GM21381 (cell line): Measurements from ENCODE around the gene RIPOR2.
A peak's percentile ranks its signal among the peaks of the same experiment; 100 is the strongest.
"Not testable (repeated sequence)": the region's sequence is repeated elsewhere in the genome, so short reads cannot be mapped to it uniquely, and the experiment has no call there.

ENCODE experiments used
- ATAC-seq: cut with Tn5 transposase; IDR thresholded peaks from one replicate; pipeline ENCODE4 v1.9.1; 2021; ENCODE audit warnings: mild to moderate bottlenecking, moderate library complexity; ENCODE audit not compliant: unreplicated experiment

Gene RIPOR2

DNA sequence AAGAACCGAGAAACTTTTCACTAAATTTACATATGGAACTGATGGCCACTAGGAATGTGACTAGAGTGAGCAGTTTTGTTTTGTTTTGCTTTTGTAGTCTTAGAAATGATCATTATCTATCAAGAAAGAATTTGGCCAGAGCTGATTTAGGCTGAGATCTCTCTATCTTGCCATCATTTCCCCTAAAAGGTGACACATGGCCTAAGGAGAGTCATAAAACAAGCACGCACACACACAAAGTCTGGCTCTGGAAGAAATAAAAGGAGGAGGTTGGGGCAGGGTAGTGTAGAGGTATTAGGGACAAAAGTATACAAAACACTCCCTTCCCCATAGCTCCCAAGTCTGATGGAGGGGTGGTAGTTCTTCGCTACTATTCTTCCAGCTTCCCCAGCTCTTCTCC lies 56.4 kb downstream of the RIPOR2 start:
- ATAC-seq = no peak

GRCh38 chr6:24877747-24878146 lies 58.0 kb downstream of the RIPOR2 start:
- ATAC-seq = not testable (repeated sequence)

DNA sequence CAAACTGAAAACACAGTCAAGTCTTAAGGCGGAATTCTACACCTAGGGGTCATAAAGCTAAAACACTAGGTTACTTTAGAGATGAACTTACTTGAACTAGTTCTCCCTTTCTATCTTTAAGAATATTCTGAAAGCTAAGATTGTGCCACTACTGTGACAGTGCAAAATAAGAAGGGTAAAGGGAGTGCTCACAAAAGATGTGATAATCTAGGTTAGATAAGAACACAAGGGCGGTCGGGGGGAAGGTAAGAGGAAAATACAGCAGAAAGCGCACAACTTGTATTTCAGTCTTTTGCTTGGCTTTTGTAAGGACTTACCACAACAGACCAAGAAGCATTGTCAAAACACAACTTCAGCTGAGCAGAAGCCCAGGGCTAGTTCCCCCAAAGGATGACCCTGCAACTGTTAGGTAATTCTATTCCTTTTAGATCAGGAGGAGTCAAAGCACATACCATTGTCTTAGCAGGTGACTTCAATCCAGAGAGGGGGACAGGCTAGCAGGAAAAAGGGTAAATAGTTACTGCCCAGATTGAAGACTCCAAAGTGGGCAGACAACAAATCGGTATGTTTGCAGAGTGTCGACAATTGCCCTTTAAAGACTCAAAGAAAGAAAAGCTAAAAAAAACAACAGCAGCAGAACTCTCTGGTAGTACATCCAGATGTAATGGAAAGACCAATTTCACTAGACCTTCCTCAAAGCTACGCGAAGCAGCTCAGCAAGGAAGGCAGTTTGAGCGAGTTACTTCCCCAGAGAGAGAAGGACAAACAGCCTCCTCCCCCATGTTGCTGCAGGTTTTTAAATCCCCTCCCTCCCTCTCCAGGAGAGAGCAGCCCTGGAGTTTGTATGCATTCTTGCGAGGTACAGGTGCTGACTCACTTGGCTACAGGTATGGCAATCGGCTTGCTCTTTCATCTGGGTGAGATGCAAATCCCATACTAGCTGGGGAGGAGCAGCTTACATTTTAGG lies 59.0 kb downstream of the RIPOR2 start:
- ATAC-seq = no peak

DNA sequence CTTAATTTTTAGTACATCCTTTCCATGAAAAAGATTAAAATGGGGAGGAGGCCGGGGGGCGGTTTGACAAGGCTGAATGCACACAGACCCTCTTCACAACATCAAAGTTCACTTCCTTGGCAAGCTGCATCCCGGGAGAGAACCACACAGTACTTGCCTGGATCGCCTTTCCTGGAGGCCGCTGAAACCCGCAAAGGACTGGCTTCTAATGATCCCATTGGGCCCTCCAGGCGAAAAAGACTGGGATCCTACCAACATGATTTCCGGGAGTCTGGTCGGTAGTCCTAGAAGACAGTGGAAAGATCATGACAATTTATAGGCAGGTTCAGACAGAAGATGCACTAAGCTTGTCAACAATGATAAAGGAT lies 60.2 kb downstream of the RIPOR2 start:
- ATAC-seq = no peak

- ATAC-seq = no peak
These were observed 60.8 kb downstream of the RIPOR2 start for GRCh38 chr6:24874776-24875533.

DNA sequence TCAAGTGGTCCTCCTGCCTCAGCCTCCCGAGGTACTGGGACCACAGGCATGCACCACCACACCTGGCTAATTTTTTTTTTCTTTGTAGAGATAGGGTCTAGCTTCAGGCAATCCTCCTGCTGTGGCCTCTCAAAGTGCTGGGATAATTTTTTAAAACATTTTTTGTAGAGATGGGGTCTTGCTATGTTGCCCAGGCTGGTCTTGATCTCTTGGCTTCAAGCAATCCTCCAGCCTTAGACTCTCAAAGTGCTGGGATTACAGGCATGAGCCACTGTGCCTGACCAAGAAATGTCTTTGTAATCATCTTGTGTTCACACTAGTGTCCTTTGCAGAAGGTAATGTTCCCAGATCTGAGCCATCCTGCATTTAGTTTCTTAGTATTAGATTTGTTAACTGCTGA lies 61.6 kb downstream of the RIPOR2 start:
- ATAC-seq = no peak

- no peak for ATAC-seq
These were observed 63.0 kb downstream of the RIPOR2 start for GRCh38 chr6:24872779-24873178.

DNA sequence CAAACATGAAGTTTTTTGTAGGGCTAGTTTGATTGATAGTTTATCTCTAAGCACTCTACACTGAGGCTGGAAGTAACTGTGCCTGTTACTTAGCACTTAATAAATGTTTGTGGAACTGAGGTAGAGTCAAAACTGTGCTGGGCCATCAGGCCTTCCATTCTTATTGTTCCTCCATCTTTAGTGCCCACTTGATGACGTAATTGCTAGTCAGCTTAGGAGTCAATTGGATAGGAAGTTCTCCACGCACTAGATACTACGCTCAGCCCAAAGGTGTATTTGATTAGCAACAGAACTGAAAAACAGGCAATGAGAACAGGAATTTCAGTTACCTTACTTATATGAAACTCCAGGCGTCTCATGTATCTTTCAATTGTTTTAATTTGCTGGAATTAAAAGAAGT lies 67.0 kb downstream of the RIPOR2 start:
- ATAC-seq = no peak

DNA sequence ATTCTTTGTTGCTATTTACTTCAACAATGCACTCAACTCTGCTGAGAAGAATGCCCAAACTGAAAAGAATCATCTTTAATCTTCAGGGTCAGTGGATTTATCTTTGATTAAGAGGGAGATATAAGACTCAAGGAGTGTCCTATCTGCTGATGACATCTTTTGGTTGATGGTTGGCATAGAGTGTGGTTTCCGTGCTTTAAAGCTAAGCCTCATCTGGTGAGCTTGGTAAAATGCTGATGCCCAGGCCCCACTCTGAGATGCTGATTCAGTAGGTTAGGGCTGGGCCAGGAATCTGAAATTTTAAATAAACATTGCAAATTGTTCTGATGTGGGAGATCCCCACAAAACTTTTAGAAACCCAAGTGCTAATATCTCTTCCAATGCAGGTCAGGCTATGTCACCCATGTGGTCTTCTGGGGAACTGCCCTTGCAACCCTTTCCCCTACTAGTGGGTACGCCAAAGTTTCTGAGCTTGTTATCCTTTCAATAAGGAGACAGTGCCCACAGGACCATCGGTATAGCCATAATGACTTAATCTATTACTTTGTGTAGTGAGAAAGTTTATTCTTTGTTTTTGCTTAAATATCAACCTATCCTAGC lies 68.6 kb downstream of the RIPOR2 start:
- ATAC-seq = no peak

GRCh38 chr6:24865161-24865560 lies 70.6 kb downstream of the RIPOR2 start:
- no peak for ATAC-seq

DNA sequence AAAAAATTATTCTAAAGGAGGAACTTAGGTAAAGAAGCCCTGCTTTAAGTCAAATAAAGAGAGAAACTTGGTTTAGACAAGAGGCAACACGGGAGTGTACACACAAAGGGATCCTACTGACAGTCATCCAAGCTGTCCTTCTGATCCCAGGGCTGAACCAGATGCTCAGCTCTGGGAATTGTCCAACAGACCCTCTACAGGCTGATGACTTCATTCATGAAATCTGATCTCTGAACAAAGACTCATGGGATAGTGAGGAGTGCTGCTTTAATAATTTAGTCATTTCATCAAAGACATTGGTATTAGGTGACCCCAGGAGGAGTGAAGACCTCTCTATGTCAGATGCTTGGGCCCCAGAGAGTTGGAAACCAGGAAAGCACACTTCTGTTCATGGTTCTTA lies 71.4 kb downstream of the RIPOR2 start:
- no peak for ATAC-seq

GRCh38 chr6:24861934-24862333 lies 73.8 kb downstream of the RIPOR2 start:
- peak; percentile 81 for ATAC-seq

- ATAC-seq = no peak
These were observed 76.1 kb downstream of the RIPOR2 start for GRCh38 chr6:24859608-24860200.

DNA sequence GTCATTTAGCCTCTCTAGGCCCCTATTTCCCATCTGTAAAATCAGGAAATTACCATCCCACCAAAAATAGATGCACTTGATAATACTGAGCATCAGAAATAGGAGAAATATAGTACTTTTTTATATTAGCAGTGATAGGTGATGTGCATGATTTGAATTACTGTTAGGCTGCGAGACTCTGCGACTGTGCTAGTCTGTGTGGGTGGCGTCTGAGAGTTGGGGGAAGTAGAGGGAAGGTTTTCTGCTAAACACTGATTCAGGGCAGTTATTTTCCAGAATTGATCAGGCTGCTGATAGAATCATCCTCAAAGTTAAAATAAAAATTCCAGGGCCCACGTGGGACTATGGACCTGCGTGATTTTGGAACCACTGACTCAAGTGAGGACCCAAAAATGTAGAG lies 76.6 kb downstream of the RIPOR2 start:
- no peak for ATAC-seq

- ATAC-seq = peak; percentile 59
These were observed 77.5 kb downstream of the RIPOR2 start for GRCh38 chr6:24858177-24858653.

DNA sequence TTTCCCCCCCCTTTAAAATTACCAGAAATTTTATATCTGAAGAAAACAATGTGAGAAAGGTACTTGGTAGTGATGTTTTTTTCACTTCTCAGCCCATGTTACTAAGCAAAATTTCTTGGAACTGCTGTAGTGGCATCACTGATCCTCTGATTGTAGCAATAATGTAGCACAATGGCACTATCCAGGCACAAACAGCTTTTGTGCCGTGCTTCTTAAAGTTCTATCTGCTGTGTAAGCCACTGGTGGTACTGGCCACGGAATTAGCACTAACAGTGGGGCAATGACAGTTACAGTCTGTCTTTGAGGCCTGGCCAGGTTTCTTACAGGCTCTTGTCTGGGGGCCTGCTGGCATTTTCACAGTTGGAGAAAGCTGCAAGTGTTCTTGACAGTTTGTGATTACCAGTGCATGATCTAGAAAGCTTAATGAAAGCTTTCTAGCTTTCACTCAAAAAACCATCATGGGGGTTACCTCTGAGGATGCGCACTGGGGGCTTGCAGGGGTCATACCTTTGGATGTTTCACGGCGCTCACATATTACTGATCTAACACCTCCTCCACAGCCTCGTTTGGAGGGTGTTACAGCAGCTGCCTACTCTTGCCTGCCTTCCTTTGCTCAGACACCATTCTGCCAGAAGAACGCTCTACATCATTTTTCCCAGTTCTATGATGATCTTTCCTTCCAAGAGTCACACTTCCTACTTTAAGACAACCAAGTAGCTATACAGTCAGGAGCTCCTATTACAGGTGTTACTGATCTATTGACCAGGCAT lies 78.7 kb downstream of the RIPOR2 start:
- no peak for ATAC-seq

- no peak for ATAC-seq
These were observed 79.5 kb downstream of the RIPOR2 start for GRCh38 chr6:24856246-24856599.

DNA sequence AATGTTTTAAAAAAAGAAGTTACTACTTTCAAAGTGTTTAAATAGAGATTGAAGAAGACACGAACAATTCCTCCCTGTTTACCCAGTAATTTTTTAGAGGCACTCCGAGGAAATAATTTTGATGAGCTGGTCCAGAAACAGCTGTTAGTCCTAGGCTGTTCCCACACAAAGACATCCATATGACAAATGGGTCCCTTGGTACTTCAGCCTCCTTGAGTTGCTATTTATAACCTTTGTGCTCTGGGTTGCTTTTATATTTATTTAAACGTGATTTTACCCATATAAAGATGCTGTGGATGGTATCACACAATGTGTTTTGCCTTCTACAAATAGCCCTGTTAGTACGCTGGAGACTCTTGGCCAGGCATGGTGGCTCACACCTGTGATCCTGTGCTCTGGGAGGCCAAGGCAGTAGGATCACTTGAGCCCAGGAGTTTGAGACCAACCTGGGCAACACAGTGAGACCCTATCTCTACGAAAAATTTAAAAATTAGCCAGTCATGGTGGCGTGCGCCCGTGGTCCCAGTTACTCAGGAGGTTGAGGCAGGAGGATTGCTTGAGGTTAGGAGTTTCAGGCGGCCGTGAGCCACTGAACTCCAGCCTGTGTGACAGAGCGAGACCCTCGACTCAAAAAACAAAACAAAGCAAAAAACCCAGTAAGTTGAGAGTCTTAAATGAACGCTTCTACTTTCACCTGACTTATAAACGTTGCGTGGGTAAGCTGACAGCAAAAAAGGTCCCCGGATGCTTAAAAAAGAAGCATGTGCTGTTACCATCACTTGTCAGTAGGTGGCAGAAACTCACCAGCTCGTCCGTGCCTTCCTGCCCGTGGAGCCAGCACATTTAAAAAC lies 80.1 kb downstream of the RIPOR2 start:
- no peak for ATAC-seq

DNA sequence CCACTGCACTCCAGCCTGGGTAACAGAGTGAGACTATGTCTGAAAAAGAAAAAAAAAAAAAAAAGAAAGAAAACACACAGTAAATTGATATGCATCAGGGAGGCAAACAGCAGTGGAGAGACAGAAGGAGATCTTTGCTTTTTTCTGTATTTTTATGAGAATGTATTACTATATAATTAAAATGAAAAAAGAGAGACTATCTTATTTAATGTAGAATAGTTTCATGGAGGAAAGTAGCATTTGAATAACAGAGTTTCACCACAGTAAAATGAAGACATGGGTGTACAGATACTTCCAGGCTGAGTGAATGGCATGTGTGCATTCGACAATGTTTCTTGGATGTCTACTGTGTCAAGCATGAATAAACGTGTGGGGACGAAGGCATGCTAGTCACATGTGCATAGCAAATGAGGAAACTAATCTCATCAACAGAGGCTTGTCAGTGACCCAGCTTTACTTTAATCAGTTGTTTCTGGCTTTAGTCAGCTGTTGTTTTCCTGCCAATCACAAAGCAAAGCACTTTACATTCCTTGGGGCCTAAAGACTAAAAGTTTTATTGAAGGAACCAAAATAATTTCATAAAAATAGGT lies 81.6 kb downstream of the RIPOR2 start:
- ATAC-seq = no peak
